B cell (primary cell): Measurements from ENCODE around the gene NACAD.

Source experiments
- CTCF ChIP-seq: fragments of 200-600 bp; IDR thresholded peaks from one replicate; pipeline ENCODE4 v1.8.0; 2022; ENCODE audit warnings: antibody characterized with exemption, mild to moderate bottlenecking
- EZH2 ChIP-seq: IDR thresholded peaks from 2 replicates; pipeline ENCODE4 v1.6.1; 2012; ENCODE audit warnings: borderline replicate concordance, low read depth, mild to moderate bottlenecking, moderate library complexity, low read length; ENCODE audit not compliant: insufficient read depth, poor library complexity, severe bottlenecking

DNA sequence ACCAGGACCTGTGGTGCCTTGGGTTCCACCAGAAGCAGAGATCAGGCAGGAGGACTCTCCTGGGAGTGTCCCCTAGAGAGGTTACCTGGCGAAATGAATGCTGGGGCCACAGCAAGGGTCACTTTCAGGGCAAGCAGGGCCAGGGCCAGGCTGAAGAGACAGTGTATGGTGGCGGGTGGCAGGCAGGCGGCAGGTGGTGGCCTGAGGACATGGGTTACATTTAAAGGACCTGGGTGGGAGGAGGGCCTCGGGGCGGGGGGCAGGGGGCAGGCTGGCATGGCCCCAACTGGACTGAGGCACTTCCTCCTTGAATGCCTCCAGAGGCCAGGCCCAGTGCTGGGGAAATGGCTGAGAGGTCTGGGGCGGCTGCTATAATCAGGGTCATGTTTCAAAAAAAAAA lies 37.4 kb upstream of the NACAD start:
- no peak for TF ChIP-seq CTCF
- no peak for TF ChIP-seq EZH2
